ENCODE data around the gene ASIC2.

Gene ASIC2

GRCh38 chr17:33201283-33201682 is 91.8 kb downstream of the ASIC2 start:
- CTCF ChIA-PET = interaction anchor here (0.6 to 1.5 kb wide), 2 partner anchors 12 to 163 kb away, joined by 3 read pairs; no protein-coding TSS in a partner anchor
- DNase-seq (ENCODE audit: extremely low spot score) = no peak
- POLR2A ChIA-PET = no interaction called here

GRCh38 chr17:33200587-33200986 is 92.5 kb downstream of the ASIC2 start:
- DNase-seq (ENCODE audit: extremely low spot score) = peak; percentile 18
- no peak for TF ChIP-seq NFRKB (IDR thresholded peaks at IDR 0.05)
- no peak for TF ChIP-seq L3MBTL2 (conservative IDR thresholded peaks at IDR 0.05)
- no peak for TF ChIP-seq FOXK2 (IDR thresholded peaks at IDR 0.05)
- no peak for TF ChIP-seq LEF1 (IDR thresholded peaks at IDR 0.05; ENCODE audit: borderline replicate concordance)
- no peak for TF ChIP-seq ZNF384 (IDR thresholded peaks at IDR 0.05)
- no peak for TF ChIP-seq FOXA1 (IDR thresholded peaks at IDR 0.05)
- no peak for TF ChIP-seq ARNT (IDR thresholded peaks at IDR 0.05)
- TF ChIP-seq CTBP1 (IDR thresholded peaks at IDR 0.05; ENCODE audit: borderline replicate concordance) = no peak
- TF ChIP-seq BHLHE40 (IDR thresholded peaks at IDR 0.05; ENCODE audit: borderline replicate concordance) = no peak
- no peak for TF ChIP-seq PKNOX1 (IDR thresholded peaks at IDR 0.05)
- CTCF ChIA-PET = interaction anchor here (0.9 to 1.5 kb wide), 3 partner anchors 13 to 33 kb away, joined by 3 to 4 read pairs (median 3); no protein-coding TSS in a partner anchor
- POLR2A ChIA-PET = no interaction called here

More at GRCh38 chr17:33201283-33201682, 91.8 kb downstream of the ASIC2 start:
- TF ChIP-seq ARNT (IDR thresholded peaks at IDR 0.05) (no peak), BHLHE40 (IDR thresholded peaks at IDR 0.05; ENCODE audit: borderline replicate concordance) (no peak), CTBP1 (IDR thresholded peaks at IDR 0.05; ENCODE audit: borderline replicate concordance) (no peak), PKNOX1 (IDR thresholded peaks at IDR 0.05) (no peak)

GRCh38 chr17:33199571-33200510 is 93.3 kb downstream of the ASIC2 start:
- CTCF ChIA-PET = interaction anchor here (0.9 to 1.5 kb wide), 3 partner anchors 13 to 34 kb away, joined by 3 to 4 read pairs (median 3); no protein-coding TSS in a partner anchor
- POLR2A ChIA-PET = no interaction called here

GRCh38 chr17:33198954-33199353 is 94.1 kb downstream of the ASIC2 start:
- TF ChIP-seq SP1 (IDR thresholded peaks at IDR 0.05) (no peak), FOXA1 (IDR thresholded peaks at IDR 0.05) (no peak), NFRKB (IDR thresholded peaks at IDR 0.05) (no peak), ARNT (IDR thresholded peaks at IDR 0.05) (no peak), ZNF384 (IDR thresholded peaks at IDR 0.05) (no peak)
- DNase-seq (ENCODE audit: extremely low spot score) = no peak
- ChIA-PET CTCF (no interaction called here), POLR2A (no interaction called here)

More at GRCh38 chr17:33199571-33200510, 93.3 kb downstream of the ASIC2 start:
- no peak for DNase-seq (ENCODE audit: extremely low spot score)
- TF ChIP-seq HDGF (IDR thresholded peaks at IDR 0.05; ENCODE audit: borderline replicate concordance) (no peak), NFRKB (IDR thresholded peaks at IDR 0.05) (no peak), BHLHE40 (IDR thresholded peaks at IDR 0.05; ENCODE audit: borderline replicate concordance) (no peak), TARDBP (IDR thresholded peaks at IDR 0.05) (no peak), ELF4 (IDR thresholded peaks at IDR 0.05) (no peak), SUZ12 (IDR thresholded peaks at IDR 0.05) (no peak), CTBP1 (IDR thresholded peaks at IDR 0.05; ENCODE audit: borderline replicate concordance) (no peak), FOXA1 (IDR thresholded peaks at IDR 0.05) (no peak), ZNF384 (IDR thresholded peaks at IDR 0.05) (no peak), ARNT (IDR thresholded peaks at IDR 0.05) (no peak), FOXM1 (IDR thresholded peaks at IDR 0.05; ENCODE audit: borderline replicate concordance) (no peak), PKNOX1 (IDR thresholded peaks at IDR 0.05) (no peak), L3MBTL2 (conservative IDR thresholded peaks at IDR 0.05) (no peak), FOXK2 (IDR thresholded peaks at IDR 0.05) (no peak), SP1 (IDR thresholded peaks at IDR 0.05) (no peak), LEF1 (IDR thresholded peaks at IDR 0.05; ENCODE audit: borderline replicate concordance) (no peak)

GRCh38 chr17:33197342-33197741 is 95.8 kb downstream of the ASIC2 start:
- no peak for DNase-seq (ENCODE audit: extremely low spot score)
- TF ChIP-seq PKNOX1 (IDR thresholded peaks at IDR 0.05) (no peak), TARDBP (IDR thresholded peaks at IDR 0.05) (no peak), FOXM1 (IDR thresholded peaks at IDR 0.05; ENCODE audit: borderline replicate concordance) (no peak), ZNF384 (IDR thresholded peaks at IDR 0.05) (no peak), BHLHE40 (IDR thresholded peaks at IDR 0.05; ENCODE audit: borderline replicate concordance) (no peak), NFRKB (IDR thresholded peaks at IDR 0.05) (no peak), L3MBTL2 (conservative IDR thresholded peaks at IDR 0.05) (no peak), SP1 (IDR thresholded peaks at IDR 0.05) (no peak), SUZ12 (IDR thresholded peaks at IDR 0.05) (no peak), FOXA1 (IDR thresholded peaks at IDR 0.05) (no peak), HDGF (IDR thresholded peaks at IDR 0.05; ENCODE audit: borderline replicate concordance) (no peak), CTBP1 (IDR thresholded peaks at IDR 0.05; ENCODE audit: borderline replicate concordance) (no peak), LEF1 (IDR thresholded peaks at IDR 0.05; ENCODE audit: borderline replicate concordance) (no peak), FOXK2 (IDR thresholded peaks at IDR 0.05) (no peak), ELF4 (IDR thresholded peaks at IDR 0.05) (no peak), ARNT (IDR thresholded peaks at IDR 0.05) (no peak)
- POLR2A ChIA-PET = no interaction called here
- CTCF ChIA-PET = no interaction called here

All from HEK293T (cell line).